ENCODE measurements around the gene TF.

TF gene

DNA sequence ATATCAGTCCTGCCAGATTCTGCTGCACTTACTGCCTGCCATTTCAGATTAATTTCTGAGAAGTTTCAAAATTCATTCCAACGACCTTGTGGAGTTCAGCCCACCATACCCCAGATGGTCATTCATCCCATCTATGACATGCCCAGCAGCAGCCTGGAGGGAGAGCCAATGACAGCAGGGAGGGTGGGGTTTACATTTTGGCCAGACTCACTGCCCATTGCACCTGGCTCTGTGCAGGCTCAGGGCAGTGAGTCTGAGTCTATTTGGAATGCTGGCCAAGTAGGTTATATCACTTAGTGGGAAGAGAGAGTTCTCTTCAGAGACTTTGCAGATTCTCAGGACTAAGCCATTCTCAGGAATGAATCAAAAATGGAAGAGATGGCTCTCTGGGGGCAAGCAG, 80.9 kb downstream of the TF start:
- H3K4me3 ChIP-seq (ENCODE audit: insufficient read depth, low read depth, low read length): no peak overlapping the region
- no peaks in the 10 kb centered on the region for H3K4me1 ChIP-seq (ENCODE audit: control insufficient read depth, insufficient read depth, low read length)
- WGBS, 2 experiments: 80 to 88% methylated on average over 1 of the region's 1 CpG
- no peaks in the 10 kb centered on the region for H3K27me3 ChIP-seq (ENCODE audit: control insufficient read depth, insufficient read depth, low read length, poor library complexity, severe bottlenecking)
- no peak overlapping the region for H3K27ac ChIP-seq (ENCODE audit: insufficient read depth, low read depth, low read length, poor library complexity, severe bottlenecking)
- H3K36me3 ChIP-seq (ENCODE audit: control insufficient read depth, insufficient read depth, low read length): peaks cover 4% of the 10 kb centered on the region
- H3K9me3 ChIP-seq (ENCODE audit: control insufficient read depth, low read length): no peaks in the 10 kb centered on the region

DNA sequence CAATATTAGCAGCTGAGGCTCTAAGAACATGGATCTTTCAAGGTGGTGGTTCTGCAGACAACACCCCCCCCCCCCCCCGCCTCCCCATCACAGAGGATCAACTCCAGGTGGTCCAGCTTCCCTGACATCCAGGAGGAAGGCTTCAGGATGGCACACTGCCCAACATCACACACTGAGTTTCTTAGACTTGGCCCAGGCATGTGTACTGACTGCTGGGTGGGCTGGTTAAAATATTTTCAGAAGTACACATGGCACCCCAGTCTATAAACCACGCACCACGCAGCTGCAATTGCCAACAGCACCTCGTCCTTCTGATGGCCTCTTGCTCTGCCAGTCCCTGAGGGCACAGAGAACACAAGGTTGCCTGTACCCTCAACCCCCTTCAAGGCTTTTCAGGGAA, 81.5 kb downstream of the TF start:
- Histone ChIP-seq H3K4me1 (ENCODE audit: control insufficient read depth, insufficient read depth, low read length) (no peaks in the 10 kb centered on the region), H3K36me3 (ENCODE audit: control insufficient read depth, insufficient read depth, low read length) (peaks cover 2% of the 10 kb centered on the region), H3K4me3 (ENCODE audit: insufficient read depth, low read depth, low read length) (no peak overlapping the region), H3K27ac (ENCODE audit: insufficient read depth, low read depth, low read length, poor library complexity, severe bottlenecking) (no peak overlapping the region), H3K9me3 (ENCODE audit: control insufficient read depth, low read length) (no peaks in the 10 kb centered on the region), H3K27me3 (ENCODE audit: control insufficient read depth, insufficient read depth, low read length, poor library complexity, severe bottlenecking) (no peaks in the 10 kb centered on the region)
- WGBS, 2 experiments: 97 to 100% methylated on average over 3 of the region's 4 CpGs

DNA sequence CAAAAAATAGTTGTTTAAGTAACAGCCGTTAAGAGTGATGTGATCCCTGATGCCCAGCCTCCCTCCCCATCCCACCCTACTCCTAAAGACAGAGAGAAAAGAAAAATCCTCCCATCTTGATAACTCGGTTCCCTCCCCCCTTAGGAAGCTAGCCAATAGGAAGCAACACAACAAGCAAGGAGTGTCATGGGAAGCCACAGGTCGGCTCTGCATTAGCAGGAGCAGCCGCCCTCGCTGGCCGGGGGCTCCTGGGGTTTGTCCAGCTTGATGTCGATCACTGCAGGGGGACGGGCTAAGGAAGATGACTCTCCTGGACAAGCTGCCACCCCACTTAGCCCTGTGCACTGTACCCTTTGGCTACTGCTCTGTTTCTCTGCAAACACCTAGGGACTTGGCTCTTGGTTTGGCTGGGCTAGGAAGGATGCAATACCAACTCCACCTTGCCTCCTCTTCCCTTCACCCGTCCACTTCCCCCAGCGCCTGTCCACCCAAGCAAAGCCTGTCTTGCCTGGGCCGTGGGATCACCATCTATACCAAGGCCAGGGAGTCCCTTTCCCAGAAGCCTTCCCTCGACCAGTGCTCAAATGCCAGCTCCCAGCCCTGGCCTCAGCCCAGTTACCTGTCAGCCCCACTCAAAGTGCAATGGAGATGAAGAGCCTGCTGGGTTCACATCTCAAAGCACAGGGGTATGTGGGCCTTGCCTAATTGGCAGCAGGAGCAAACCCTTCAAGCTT, 82.5 kb downstream of the TF start:
- Histone ChIP-seq H3K4me1 (ENCODE audit: control insufficient read depth, insufficient read depth, low read length) (no peaks in the 10 kb centered on the region), H3K4me3 (ENCODE audit: insufficient read depth, low read depth, low read length) (no peak overlapping the region), H3K36me3 (ENCODE audit: control insufficient read depth, insufficient read depth, low read length) (no peaks in the 10 kb centered on the region), H3K9me3 (ENCODE audit: control insufficient read depth, low read length) (no peaks in the 10 kb centered on the region), H3K27ac (ENCODE audit: insufficient read depth, low read depth, low read length, poor library complexity, severe bottlenecking) (no peak overlapping the region), H3K27me3 (ENCODE audit: control insufficient read depth, insufficient read depth, low read length, poor library complexity, severe bottlenecking) (no peaks in the 10 kb centered on the region)
- 85 to 86% methylated on average over 12 of the region's 12 CpGs for whole genome bisulfite sequencing, 2 experiments

DNA sequence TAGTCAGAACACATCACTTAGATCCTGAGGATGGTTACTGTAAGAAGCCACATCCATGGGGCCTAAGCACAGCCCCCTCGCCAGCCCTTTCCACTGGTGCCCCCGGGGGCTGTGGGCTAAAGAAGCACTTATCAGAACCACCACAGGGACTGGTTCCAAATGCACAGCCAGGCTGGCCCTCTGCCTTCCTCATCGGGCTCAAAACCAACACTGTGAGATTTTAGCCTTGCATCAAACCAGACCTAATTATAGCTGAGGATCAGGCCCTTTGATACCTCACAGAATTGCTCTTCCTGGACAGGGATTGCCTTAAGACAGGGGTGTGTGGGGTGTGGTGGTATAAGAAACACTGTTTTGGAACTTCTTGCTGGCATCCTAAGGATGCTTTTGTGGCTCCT, 83.1 kb downstream of the TF start:
- no peaks in the 10 kb centered on the region for H3K9me3 ChIP-seq (ENCODE audit: control insufficient read depth, low read length)
- H3K36me3 ChIP-seq (ENCODE audit: control insufficient read depth, insufficient read depth, low read length): no peaks in the 10 kb centered on the region
- no peaks in the 10 kb centered on the region for H3K27me3 ChIP-seq (ENCODE audit: control insufficient read depth, insufficient read depth, low read length, poor library complexity, severe bottlenecking)
- H3K4me1 ChIP-seq (ENCODE audit: control insufficient read depth, insufficient read depth, low read length): no peaks in the 10 kb centered on the region
- no peak overlapping the region for H3K4me3 ChIP-seq (ENCODE audit: insufficient read depth, low read depth, low read length)
- 90 to 93% methylated on average over 3 of the region's 3 CpGs for WGBS, 2 experiments
- H3K27ac ChIP-seq (ENCODE audit: insufficient read depth, low read depth, low read length, poor library complexity, severe bottlenecking): no peak overlapping the region

DNA sequence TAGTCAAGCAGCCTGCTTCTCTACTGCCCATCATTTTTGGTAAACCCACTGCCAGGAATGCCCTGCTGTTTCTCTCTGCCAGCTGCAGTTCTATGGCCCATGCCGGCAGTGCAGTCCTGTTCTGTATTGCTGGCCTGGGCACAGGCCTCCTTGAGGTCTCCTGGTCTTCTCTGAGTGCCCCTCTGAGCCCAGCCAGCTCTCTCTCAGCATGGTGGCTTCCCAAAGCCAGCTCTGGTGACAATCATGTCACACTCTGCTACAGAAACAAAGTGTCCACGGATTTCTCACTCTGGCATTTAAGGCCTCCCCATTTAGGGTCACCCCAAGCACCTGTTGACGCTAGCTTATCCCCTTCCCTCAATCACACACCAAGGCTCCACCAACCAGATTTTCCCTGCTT, 83.9 kb downstream of the TF start:
- WGBS, 2 experiments: 89 to 91% methylated on average over 3 of the region's 3 CpGs

DNA sequence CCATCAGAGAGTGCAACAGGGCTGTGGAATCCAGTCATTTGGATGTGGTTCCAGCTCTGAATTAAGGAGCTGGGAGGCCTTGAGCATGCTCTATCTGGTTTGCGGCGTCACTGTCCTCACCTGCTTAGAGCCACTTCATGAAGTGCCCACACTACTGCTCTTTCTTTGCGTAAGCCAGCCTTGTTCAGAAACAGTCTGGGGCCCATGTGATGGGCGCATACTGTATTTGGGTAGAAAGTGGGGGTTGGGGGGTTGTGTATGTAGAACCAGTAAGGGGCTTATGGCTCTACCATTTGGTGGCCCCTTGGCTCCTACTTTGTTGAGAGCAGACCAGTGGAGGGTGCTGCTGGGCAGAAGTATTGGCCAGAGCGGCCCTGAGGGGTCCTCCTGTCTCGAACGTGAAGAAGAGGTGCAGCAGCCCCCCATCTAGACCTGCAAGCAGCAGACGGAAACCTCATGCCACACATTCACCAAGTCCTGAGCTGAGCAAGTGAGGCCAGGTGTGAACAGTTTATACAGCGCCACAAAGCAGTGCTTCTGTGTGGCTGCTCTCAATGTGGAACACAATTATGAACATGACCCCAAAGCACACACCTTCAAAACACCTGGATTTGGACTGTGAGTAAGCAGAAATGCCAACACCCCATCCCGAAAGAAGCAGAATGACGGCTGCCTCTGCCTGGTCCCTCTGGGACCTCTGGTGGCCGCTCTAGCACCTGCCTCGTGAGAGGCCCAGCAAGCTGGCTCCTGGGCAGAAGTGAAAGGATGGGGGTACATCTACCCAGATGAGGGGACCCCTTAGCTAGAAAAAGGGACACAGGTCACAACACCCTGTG, 86.0 kb downstream of the TF start:
- H3K4me3 ChIP-seq (ENCODE audit: insufficient read depth, low read depth, low read length): no peak overlapping the region
- H3K9me3 ChIP-seq (ENCODE audit: control insufficient read depth, low read length): no peaks in the 10 kb centered on the region
- no peaks in the 10 kb centered on the region for H3K36me3 ChIP-seq (ENCODE audit: control insufficient read depth, insufficient read depth, low read length)
- H3K27ac ChIP-seq (ENCODE audit: insufficient read depth, low read depth, low read length, poor library complexity, severe bottlenecking): no peak overlapping the region
- WGBS, 2 experiments: 70 to 73% methylated on average over 13 of the region's 13 CpGs
- H3K4me1 ChIP-seq (ENCODE audit: control insufficient read depth, insufficient read depth, low read length): no peaks in the 10 kb centered on the region
- no peaks in the 10 kb centered on the region for H3K27me3 ChIP-seq (ENCODE audit: control insufficient read depth, insufficient read depth, low read length, poor library complexity, severe bottlenecking)

More for the DNA sequence above, 83.9 kb downstream of the TF start:
- no peaks in the 10 kb centered on the region for H3K4me1 ChIP-seq (ENCODE audit: control insufficient read depth, insufficient read depth, low read length)
- no peak overlapping the region for H3K27ac ChIP-seq (ENCODE audit: insufficient read depth, low read depth, low read length, poor library complexity, severe bottlenecking)
- no peak overlapping the region for H3K4me3 ChIP-seq (ENCODE audit: insufficient read depth, low read depth, low read length)
- H3K36me3 ChIP-seq (ENCODE audit: control insufficient read depth, insufficient read depth, low read length): no peaks in the 10 kb centered on the region
- no peaks in the 10 kb centered on the region for H3K27me3 ChIP-seq (ENCODE audit: control insufficient read depth, insufficient read depth, low read length, poor library complexity, severe bottlenecking)
- no peaks in the 10 kb centered on the region for H3K9me3 ChIP-seq (ENCODE audit: control insufficient read depth, low read length)

DNA sequence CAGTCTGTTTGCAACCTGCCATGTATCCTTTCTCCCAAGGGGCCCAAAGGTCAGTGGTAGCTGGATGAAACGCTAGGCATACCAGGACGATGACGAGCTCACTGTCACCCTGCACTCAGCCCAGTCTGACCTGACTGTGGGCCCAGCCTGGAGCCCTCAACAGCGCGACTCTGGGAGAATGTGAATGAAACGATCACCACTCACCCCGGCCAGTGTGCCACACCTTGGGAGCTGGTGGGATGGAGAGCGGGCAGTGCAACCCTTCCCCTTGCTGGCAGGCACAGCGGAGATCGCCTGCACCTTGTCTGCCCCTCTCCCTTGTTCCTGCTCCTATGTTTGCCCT, 86.6 kb downstream of the TF start:
- 93 to 95% methylated on average over 10 of the region's 10 CpGs for WGBS, 2 experiments
- H3K9me3 ChIP-seq (ENCODE audit: control insufficient read depth, low read length): no peaks in the 10 kb centered on the region
- no peaks in the 10 kb centered on the region for H3K27me3 ChIP-seq (ENCODE audit: control insufficient read depth, insufficient read depth, low read length, poor library complexity, severe bottlenecking)
- no peak overlapping the region for H3K4me3 ChIP-seq (ENCODE audit: insufficient read depth, low read depth, low read length)
- no peaks in the 10 kb centered on the region for H3K4me1 ChIP-seq (ENCODE audit: control insufficient read depth, insufficient read depth, low read length)
- H3K27ac ChIP-seq (ENCODE audit: insufficient read depth, low read depth, low read length, poor library complexity, severe bottlenecking): no peak overlapping the region
- no peaks in the 10 kb centered on the region for H3K36me3 ChIP-seq (ENCODE audit: control insufficient read depth, insufficient read depth, low read length)

DNA sequence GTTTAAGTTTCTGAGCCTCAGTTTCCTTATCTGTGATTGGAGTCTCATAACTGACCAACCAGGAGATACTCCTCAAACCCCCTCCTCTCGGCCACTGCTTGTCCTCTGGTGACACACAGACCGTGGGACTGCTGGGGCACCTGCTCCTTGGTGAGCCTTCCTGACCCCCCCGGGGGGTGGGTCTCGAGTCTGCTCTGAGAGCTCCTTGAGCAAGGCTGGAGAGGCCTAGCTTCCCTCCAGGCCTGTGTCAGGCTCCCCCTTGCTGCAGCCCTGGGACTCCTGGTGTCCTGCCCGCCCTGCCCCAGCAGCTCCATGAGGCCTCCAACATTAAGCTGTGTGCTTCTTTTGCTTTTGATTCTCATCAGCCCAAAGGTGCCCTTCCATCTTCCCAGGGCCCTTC, 87.1 kb downstream of the TF start:
- Histone ChIP-seq H3K27me3 (ENCODE audit: control insufficient read depth, insufficient read depth, low read length, poor library complexity, severe bottlenecking) (no peaks in the 10 kb centered on the region), H3K27ac (ENCODE audit: insufficient read depth, low read depth, low read length, poor library complexity, severe bottlenecking) (no peak overlapping the region), H3K4me3 (ENCODE audit: insufficient read depth, low read depth, low read length) (no peak overlapping the region), H3K4me1 (ENCODE audit: control insufficient read depth, insufficient read depth, low read length) (no peaks in the 10 kb centered on the region), H3K9me3 (ENCODE audit: control insufficient read depth, low read length) (no peaks in the 10 kb centered on the region), H3K36me3 (ENCODE audit: control insufficient read depth, insufficient read depth, low read length) (no peaks in the 10 kb centered on the region)
- 92% methylated on average over 5 of the region's 5 CpGs for WGBS, 2 experiments

DNA sequence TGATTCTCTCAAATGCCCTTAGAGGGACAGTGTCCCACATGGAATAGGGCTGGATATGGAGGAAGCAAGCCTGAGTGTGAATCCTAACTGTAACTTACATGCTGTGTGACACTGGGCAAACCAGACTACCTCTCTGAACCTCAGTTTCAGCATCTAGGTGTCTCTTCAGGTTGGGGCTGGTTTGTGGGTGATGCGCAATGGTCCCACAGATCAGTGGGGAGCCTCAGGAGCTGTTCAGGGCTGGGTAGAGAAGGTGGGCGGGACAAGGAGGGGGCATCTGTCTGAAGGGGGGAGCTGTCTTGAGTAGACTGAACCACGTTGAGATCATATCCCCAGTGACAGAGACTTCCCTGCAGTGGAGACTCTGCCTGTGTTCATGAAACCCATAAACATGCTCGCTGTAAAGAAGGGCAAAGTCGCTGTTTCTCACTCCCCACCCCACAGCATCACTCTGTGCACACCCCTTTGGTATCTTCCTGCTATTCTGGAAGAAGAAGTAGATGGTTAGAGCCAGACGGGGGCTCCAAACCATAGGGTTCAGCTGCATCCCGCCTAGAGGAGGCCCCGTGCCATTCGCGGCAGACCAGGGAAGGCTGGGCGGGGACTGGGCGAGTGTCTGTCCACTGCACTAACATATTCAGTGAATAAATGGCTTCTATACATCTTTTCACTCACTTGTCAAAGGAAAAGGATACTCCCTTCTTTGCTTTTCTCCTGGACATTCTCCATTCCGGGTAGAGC, 87.9 kb downstream of the TF start:
- Histone ChIP-seq H3K27ac (ENCODE audit: insufficient read depth, low read depth, low read length, poor library complexity, severe bottlenecking) (no peak overlapping the region), H3K4me3 (ENCODE audit: insufficient read depth, low read depth, low read length) (no peak overlapping the region), H3K9me3 (ENCODE audit: control insufficient read depth, low read length) (no peaks in the 10 kb centered on the region), H3K27me3 (ENCODE audit: control insufficient read depth, insufficient read depth, low read length, poor library complexity, severe bottlenecking) (no peaks in the 10 kb centered on the region), H3K36me3 (ENCODE audit: control insufficient read depth, insufficient read depth, low read length) (no peaks in the 10 kb centered on the region), H3K4me1 (ENCODE audit: control insufficient read depth, insufficient read depth, low read length) (no peaks in the 10 kb centered on the region)
- WGBS, 2 experiments: 89 to 90% methylated on average over 13 of the region's 13 CpGs
